Bronchial epithelial cell (primary cell): ENCODE results near the gene WDR89. TPM values are rescaled to one million over a fixed set of nuclear protein-coding genes. Genes with fewer than 3 reads are reported as not detected.

ENCODE experiments used
- DNase-seq: peaks from one replicate; pipeline ENCODE4 v3.0.0-alpha.2; 2010; ENCODE audit warnings: low read depth
- FAIRE-seq: peaks from 2 replicates; lab custom pipeline; 2011; peaks lifted over from hg19 to GRCh38; lab: Jason Lieb, UNC
- H3K27me3 ChIP-seq: 2 replicates; pipeline ENCODE4 v1.5.1; 2011; ENCODE audit warnings: low read length; ENCODE audit not compliant: control insufficient read depth, insufficient read depth
- H3K36me3 ChIP-seq: 2 replicates; pipeline ENCODE4 v1.5.1; 2011; ENCODE audit warnings: low read length; ENCODE audit not compliant: control insufficient read depth, insufficient read depth
- H3K4me3 ChIP-seq: 2 replicates; pipeline ENCODE4 v1.5.1; 2011; ENCODE audit warnings: mild to moderate bottlenecking, low read depth, low read length, control low read depth
- total RNA-seq: library from RNA; depleted of rRNA; stranded (reverse); fragments of >200 nt; gene quantifications from 2 replicates; pipeline ENCODE4 v1.2.1, GENCODE V29; 2014
- TF ChIP-seq, protein P1 (sequence below): IDR thresholded peaks from 2 replicates; pipeline ENCODE4 v1.5.1; 2011; ENCODE audit warnings: mild to moderate bottlenecking, moderate library complexity, low read length, control low read depth, inconsistent platforms; ENCODE audit not compliant: insufficient read depth, severe bottlenecking

Gene WDR89, protein sequence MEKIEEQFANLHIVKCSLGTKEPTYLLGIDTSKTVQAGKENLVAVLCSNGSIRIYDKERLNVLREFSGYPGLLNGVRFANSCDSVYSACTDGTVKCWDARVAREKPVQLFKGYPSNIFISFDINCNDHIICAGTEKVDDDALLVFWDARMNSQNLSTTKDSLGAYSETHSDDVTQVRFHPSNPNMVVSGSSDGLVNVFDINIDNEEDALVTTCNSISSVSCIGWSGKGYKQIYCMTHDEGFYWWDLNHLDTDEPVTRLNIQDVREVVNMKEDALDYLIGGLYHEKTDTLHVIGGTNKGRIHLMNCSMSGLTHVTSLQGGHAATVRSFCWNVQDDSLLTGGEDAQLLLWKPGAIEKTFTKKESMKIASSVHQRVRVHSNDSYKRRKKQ
- 15.1 and 20.0 TPM in 2 replicates for total RNA-seq

DNA sequence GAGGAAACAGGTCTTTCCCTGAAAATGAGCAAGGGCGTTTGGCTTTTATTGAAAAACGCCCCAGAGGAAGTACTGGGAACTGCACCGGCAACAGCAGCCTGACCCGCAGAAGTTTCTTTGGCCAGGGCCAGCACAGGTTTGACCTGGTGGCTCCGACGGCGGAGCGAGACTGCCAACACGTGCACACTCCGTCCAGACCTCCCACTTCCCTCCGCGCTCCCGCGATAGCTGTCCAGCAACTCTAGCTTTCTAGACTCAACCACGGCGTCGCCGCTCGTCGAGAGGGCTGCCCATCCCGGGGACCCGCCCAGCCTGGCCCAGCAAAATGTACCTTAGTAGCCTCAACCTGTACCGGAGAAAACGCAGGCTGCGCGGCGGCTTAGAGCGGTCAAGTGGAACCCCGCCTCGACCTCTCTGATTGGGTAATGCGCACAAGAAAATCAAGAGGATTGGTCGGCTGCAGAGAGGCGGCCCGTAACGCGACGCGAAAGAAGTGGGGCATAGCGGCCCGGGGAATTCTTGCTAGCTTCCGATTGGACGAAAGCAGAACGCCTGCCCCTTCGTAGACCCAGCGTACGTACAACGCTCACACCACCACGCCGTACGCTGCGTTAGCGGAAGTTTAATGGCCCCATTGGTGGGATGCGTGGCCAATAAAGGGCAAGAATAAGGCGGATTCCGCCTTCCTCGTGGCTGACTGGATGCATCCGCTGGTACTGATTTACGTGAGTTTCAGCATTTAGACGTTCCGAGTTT, at the start of gene WDR89:
TSS of gene WDR89 (minus strand) at position 399 of the 756 bp plus-strand sequence. CDS start 41,929 bp downstream, outside the sequence.
- no peaks in the 10 kb centered on the region for H3K27me3 ChIP-seq
- FAIRE-seq (peak; percentile 60), DNase-seq (peak; percentile 98)
- no peaks in the 10 kb centered on the region for H3K36me3 ChIP-seq
- TF ChIP-seq, protein P1, sequence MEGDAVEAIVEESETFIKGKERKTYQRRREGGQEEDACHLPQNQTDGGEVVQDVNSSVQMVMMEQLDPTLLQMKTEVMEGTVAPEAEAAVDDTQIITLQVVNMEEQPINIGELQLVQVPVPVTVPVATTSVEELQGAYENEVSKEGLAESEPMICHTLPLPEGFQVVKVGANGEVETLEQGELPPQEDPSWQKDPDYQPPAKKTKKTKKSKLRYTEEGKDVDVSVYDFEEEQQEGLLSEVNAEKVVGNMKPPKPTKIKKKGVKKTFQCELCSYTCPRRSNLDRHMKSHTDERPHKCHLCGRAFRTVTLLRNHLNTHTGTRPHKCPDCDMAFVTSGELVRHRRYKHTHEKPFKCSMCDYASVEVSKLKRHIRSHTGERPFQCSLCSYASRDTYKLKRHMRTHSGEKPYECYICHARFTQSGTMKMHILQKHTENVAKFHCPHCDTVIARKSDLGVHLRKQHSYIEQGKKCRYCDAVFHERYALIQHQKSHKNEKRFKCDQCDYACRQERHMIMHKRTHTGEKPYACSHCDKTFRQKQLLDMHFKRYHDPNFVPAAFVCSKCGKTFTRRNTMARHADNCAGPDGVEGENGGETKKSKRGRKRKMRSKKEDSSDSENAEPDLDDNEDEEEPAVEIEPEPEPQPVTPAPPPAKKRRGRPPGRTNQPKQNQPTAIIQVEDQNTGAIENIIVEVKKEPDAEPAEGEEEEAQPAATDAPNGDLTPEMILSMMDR = peak; percentile 81
- peak within 1 kb of the TSS; percentile 52 for H3K4me3 ChIP-seq

DNA sequence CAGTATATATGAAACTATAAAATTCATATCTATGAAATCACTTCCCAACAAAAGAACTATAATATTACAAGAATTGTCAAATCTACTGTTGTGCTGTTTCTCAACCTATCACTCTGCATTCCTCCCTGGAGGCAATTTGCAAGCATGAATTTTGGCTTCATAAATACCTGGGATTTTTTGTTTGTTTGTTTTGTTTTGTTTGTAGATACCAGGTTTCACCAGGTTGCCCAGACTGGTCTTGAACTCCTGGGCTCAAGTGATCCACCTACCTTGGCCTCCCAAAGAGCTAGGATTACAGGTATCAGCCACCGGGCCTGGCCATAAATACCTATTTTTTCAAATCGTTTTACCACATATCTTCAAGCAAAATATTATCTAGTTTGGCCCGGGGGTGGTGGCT, 47.5 kb upstream of the WDR89 start:
- no peaks in the 10 kb centered on the region for H3K27me3 ChIP-seq
- FAIRE-seq = no peak
- H3K36me3 ChIP-seq = no peaks in the 10 kb centered on the region
- DNase-seq = no peak
- TF ChIP-seq, protein P1 = no peak
- H3K4me3 ChIP-seq = no peak overlapping the region

DNA sequence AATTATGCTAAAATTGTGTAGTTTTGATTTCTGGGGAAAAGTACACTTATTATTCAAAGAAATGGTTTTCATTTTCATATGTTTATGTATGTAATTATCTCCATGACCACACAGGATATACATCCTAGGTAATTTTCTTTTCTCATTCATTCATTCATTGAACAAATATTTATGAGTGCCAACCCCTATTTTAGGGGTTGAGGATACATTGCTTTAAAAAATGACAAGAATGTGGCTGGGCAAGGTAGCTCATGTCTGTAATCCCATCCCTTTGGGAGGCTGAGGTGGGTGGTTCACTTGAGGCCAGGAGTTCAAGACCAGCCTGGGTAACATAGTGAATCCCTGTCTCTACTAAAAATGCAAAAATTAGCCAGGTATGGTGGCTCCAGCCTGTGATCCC, 45.3 kb upstream of the WDR89 start:
- FAIRE-seq (no peak), DNase-seq (peak; percentile 25)
- TF ChIP-seq, protein P1 = no peak

DNA sequence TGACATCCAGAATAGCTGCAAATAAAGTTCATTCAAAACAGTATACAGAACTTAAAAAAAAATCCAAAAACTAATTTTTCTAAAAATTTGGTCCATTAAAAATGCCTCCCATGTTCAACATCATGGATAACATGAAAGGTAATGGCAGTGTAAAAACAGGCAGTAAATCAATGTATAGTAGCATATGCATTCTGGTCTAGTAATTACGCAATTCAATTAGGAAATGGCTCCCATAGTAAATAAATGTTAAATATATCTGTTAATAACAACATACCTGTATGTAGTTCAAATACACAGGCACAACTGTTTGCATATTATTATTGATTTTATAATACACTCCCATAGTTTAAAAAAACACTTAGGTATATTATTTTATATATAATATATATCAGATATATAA, 43.7 kb upstream of the WDR89 start:
- no peak for FAIRE-seq
- TF ChIP-seq, protein P1 = no peak
- DNase-seq = no peak
- no peak overlapping the region for H3K4me3 ChIP-seq
- no peaks in the 10 kb centered on the region for H3K27me3 ChIP-seq
- H3K36me3 ChIP-seq = no peaks in the 10 kb centered on the region

More for the DNA sequence above, 45.3 kb upstream of the WDR89 start:
- no peaks in the 10 kb centered on the region for H3K36me3 ChIP-seq
- H3K27me3 ChIP-seq = no peaks in the 10 kb centered on the region
- no peak overlapping the region for H3K4me3 ChIP-seq

DNA sequence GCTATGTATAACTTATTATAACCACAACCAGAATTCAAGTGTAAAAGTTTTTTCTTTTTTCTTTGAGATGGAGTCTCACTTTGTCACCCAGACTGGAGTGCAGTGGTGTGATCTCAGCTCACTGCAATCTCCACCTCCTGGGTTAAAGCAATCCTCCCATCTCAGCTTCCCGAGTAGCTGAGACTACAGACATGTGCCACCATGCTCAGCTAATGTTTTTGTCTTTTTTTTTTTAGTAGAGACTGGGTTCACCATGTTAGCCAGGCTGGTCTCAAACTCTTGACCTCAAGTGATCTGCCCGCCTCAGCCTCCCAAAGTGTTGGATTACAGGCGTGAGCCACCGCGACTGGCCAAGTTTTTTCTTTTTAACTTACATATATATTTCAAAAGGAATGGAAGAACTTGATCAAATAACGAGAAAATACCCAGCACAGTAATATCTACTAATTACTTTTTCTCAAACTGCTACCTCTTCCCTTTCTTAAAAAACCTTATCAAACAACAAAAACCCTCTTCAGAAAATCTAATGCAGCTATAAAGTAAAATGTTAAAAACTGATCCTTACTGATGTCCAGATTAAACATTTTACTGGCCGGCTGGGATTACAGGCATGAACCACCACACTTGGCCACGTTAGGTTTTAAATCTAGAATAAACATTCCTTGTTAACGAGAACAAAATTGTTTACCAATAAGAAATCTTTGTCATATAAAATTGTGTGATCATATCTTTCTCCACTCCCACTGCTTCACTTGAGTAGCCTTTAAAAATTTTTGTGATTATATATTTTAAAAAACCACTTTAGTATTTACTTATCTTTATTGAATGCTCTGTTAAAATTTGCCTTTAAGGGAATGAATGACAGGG, 41.3 kb upstream of the WDR89 start:
- Histone ChIP-seq H3K27me3 (no peaks in the 10 kb centered on the region), H3K4me3 (no peak overlapping the region), H3K36me3 (no peaks in the 10 kb centered on the region)
- FAIRE-seq (no peak), DNase-seq (no peak)
- TF ChIP-seq, protein P1 = no peak
